ENCODE results near the gene FOXS1. TPM values are rescaled to one million over a fixed set of nuclear protein-coding genes. Genes with fewer than 3 reads are reported as not detected.

Gene FOXS1
- polyA plus RNA-seq, 4 donors = 6.5 to 8.9 (median 7.4) TPM

DNA sequence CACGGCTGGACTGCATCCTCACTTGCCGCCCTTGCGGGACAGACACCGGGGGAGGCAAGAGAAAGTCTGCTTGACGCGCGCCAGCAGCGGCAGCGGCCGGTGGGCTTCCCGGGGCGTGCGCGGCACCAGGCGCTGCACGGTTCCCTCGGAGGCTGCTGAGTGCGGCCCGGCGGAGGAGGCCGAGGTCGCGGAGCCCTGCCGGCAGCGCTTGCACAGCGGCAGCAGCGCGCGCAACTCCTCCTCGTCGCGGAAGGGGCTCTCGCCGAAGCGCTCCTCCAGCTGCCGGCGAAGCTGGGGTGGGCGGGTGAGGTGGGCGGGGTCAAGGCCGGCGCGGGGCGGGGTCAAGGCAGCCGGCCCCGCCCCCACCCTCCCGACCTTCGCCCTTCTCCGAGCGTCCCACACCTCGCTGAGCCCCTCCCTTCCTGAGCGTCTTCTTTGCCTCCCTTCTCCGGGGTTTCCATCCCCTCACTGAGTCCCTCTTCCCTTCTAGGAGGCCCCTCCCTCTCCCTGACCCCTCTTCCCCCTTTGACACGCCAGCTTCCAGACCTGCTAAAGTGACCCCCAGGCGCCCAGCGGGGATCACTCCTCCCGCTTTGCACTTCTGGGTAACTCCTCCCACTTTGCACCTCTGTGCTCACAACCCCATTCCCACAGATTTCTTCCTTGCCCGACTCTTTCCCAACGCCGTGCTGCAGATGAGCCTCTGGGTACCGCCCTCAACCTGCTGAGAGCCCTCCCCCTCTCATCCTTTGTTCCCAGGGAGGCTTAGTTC lies 16.2 kb upstream of the FOXS1 start:
- no peak for DNase-seq (ENCODE audit: low read depth in 4 of 4, low spot score in 3 of 4)

DNA sequence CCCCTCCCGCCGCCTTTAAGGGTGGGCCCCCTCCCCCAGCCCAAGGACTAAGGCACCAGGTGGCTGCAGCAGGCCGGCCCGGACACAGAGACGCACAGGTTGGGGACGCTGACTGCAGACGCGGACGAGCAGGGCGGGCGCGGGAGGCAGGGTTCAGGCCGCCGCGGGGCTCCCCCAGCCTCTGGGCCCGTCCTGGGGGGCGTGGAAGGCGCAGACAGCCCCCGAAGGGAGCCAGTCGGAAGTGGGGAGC lies 15.7 kb upstream of the FOXS1 start:
- no peak for DNase-seq (ENCODE audit: low read depth in 4 of 4, low spot score in 3 of 4)

DNA sequence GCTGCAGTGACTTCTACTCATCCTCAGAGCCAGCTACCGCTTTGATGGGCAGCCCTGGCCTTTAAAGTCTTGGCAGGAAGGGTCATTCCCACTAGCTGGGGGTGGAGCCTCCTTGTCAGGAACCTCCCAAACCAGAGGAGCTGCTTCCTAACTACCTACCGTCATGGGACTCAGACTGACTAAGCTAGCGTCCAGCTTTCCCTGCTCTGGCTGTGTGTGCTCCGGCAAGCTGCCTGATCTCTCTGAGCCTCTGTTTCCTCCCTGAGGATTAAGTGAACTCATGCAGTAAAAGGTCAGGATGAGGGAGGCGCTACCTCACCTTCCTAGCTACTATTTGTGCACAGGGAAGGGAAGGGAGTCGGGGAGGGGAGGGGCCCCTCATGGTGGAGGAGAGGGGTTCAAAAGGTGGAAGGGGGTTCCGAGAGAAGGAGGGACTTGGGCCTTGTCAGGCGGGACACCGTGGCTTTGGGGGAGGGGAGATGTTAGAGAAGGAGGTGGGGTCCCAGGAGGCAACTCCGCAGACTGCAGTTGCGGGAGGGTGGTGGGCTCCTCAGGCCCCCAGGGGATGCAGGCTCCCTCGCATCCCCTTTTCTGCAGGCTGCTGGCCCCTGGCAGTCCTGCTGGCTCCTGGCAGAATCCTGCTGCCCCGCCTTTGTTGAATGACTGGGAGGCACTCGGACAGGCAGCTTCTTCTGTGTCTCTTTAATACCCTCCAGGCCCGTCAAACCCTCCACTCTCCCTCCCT lies 15.2 kb upstream of the FOXS1 start:
- no peak for DNase-seq (ENCODE audit: low read depth in 4 of 4, low spot score in 3 of 4)

DNA sequence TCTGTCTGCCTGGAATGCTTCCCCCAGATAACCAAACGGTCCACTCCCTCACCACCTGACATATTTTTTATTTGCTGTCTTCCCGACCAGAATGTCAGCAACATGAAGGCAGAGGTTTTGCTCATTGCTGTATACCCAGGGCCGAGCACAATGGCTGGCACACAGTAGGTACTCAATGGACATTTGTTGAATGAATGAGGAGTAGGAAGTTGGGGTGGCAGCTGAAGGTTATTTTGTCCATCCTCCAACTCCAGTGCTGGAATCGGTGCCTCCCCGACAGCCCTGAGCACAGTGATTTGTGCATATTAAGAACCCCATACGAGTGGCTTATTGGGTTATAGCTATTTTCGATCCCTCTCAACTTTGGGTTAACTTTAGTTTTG lies 14.6 kb upstream of the FOXS1 start:
- DNase-seq (ENCODE audit: low read depth in 4 of 4, low spot score in 3 of 4) = no peak

DNA sequence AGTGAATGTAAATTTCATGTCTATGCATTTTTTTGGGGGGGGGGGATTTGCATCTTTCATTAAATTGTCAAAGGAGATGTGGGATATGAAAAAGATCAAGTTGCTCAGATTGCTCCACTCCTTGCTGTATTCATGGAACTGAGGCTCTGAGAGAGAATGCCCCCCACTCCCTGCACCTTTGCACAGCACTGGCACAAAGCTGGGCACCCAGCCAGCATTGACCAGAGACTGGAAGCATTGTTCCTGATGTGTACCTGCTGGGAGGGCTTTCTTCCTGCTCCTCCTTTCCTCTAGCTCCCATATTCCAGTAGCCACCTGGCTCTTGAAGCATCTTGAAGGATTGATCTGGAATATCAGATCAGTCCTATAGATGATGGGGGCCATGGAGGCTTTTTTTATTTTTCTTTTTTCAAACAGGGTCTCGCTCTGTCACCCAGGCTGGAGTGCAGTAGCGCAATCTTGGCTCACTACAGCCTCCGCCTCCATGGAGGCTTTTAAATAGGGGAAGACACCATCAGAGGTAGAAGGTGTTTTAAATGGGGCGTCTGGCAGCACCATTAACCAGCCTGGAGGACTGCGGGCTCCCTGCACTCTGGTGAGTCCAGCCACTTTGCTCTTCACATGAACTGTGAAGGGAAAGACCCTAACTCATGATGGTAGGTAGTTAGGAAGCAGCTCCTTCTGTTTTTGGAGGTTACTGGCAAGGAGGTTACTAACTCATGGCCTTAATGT lies 14.0 kb upstream of the FOXS1 start:
- no peak for DNase-seq (ENCODE audit: low read depth in 4 of 4, low spot score in 3 of 4)

DNA sequence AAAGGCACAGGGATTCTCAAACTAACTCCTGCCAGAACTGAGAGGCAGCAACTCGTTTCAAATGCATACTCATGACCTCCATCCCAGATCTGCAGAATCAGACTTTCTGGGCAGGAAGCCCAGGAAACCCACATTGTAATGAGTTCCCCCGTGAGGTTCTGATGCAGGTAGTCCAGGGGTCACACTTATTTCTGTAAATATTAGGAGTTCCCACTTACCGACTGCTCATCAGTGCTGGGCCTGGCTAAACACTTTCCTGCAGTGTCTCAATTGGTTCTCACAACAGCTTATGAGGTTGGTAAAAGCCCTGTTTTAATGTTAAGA lies 13.3 kb upstream of the FOXS1 start:
- no peak for DNase-seq (ENCODE audit: low read depth in 4 of 4, low spot score in 3 of 4)

DNA sequence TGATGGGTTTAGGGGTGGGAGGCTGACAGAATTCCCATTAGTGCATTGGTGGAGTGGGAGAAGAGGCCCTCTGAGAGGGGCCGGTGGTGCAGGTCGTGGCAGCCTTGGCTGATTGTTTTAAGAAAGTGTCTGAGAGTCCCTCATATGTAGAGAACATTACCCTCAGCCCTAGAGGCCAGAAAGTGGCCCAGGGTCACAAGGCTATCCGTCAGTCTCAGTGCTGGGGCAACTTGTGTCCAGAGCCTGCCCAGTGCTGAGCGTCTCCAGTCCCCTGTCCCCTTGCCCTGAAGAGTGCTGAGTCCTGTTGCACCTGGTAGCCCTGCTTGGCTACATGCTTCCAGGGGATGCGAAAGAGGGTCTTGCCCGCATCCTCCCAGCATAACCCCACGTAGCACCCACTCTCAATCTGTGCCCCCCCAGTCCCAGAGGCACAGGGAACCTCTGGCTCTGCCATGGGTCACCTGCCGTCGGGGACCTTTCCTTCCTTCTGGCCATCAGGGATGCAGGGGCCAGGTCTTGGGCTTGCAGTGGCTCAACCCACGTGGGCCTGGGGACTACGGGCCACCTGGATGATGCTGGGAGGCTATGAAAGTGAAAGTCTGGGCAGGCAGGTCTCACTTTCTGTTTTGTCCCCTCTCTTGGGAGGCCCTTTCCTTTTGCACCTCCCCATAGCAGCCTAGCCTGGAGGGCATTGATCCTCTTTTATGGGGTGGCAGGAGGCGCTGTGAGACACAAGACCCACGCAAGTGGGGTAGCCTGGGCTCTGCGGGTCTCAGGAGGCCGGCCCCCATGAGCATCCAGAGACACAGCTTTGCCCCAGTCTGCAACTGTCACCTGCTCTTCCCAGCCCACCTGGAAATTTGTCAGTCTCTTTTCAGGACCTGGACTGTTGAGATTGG lies 12.7 kb upstream of the FOXS1 start:
- DNase-seq (ENCODE audit: low read depth in 4 of 4, low spot score in 3 of 4) = no peak

DNA sequence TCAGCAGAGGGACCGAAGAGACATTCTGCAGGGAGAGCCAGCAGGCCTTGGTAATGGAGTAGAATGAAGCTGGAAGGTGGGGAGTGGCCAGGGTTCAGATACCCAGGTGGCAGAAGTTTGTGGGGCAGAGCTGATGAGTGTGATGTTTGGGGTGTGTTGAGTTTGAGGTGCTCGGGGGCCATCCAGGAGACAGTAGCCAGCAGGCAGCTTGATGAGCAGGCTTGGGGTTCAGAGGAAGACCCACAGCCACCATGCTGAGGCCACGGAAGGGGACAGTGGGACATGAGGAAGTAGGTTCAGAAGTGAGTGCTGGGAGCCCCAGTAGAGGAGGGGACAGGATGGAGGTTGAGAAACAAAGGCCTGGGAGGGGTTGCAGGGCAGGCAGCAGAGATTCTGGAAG lies 11.1 kb upstream of the FOXS1 start:
- DNase-seq (ENCODE audit: low read depth in 4 of 4, low spot score in 3 of 4) = no peak

DNA sequence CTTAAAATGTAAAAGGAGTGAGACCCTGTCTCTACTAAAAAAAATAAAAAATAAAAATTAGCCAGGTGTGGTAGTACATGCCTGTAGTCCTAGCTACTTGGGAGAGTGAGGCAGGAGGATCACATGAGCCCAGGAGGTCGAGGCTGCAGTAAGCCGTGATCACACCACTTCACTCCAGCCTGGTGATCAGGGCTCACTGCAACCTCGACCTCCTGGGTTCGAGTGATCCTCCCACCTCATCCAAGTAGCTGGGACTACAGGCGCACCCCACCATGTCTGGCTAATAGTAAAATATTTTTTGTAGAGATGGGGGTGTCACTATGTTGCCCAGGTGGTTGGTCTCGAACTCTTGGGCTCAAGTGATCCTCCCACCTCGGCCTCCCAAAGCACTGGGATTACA lies 8.1 kb upstream of the FOXS1 start:
- DNase-seq (ENCODE audit: low read depth in 4 of 4, low spot score in 3 of 4) = no peak

DNA sequence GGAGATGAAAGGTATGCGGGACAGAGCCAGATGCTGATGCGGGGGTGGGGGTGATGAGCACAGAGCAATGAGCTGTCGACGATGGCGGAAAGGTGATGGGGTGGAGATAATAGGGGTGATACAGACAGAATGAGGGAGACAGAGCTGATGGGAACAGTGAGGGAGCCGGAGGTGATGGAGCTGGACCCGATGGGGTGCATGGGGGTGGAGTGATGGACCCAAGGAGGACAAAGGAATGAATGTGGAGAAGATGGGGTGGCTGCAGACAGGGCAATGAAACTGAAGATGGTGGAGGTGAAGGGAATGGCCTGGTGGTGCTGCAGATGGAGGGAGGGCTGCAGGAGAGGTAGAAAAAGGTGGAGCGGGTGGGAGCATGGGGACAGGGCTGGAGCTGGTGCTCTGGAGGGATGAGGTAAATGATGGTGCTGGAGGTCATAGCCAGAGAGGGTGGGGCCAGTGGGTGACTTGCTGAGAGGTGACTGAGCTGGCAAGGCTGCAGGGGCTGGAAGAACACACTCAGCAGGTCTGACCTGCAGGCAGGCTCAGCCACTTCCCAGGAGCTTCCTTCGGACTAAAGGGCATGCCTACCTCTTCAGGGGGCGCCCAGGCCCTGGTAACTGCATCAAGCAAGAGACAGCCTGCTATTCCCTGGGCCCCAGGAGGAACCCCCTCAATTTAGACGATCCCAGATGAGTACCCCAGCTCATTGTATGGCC lies 6.0 kb upstream of the FOXS1 start:
- DNase-seq (ENCODE audit: low read depth in 4 of 4, low spot score in 3 of 4) = no peak

DNA sequence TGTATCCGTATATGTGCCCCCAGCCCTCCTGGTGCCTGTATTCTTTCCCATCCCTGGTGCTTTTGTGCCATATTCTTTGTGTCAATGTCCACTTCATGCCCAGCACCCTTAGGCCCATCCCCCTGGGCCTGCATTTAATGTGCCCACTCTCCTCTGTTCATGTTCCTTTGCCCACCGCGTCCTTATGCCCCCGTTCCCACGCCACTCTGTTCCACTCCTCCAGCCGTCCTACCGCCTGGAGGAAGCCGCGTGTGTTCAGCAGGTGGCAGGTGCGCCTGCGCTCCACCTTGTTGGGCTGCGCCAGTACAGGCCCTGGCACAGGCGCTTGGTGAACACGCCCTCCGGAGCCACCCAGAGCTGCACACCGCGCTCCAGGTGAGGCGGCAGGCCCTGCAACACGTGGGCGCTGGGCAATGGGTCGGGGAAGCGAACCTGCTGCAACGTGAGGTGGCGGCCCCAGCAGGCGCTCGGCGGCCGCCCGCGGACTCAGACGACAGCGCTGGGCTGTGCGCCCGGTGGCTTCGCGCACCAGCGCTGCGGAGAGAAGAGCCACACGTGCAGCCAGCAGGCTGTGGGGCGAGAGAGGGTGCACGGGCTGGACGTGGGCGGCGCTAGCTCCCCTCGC lies 4.0 kb upstream of the FOXS1 start:
- no peak for DNase-seq (ENCODE audit: low read depth in 4 of 4, low spot score in 3 of 4)

DNA sequence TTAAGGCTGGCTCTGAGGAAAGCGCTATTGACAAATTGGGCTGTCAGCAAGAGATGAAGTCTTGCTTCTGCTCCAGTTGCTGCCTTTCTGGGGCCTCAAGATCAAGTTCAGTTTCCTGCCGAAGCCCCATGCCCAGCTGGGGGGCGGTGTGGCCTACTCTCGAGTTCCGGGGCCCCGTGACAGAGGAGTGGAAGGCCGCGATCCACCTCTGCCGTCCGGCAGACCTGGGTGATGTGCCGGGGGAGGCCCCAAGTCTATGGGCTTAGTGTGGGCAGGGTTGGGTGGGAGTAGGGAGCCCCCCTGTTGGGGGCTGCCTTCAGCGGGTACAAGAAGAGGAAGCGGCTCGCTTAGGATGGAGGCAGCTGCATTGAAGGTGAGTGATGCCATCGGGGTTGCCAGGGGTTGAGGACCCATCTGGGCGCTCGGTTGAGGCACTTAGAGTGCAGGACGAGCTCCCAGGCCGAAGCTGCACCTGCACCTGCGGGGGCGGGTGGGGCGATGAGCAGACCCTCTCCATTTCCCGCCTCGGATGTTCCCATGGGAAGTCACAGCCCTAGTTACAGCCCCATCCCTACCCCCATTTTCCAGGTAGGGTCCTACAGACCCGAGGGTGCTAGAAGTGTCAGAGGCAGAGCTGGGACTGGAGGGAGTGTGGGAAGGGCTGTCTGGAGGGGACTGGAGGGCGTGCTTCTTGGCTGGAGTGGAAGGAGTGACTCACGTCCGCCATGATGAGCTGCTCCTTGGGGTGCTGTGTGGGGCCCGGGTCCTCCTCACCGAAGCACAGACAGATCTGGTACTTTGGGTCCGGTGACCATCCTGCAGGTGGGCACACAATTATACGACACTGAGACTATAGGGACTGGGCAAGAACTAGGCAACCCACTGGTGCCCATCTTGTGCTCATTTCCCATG lies 2.9 kb upstream of the FOXS1 start:
- no peak for DNase-seq (ENCODE audit: low read depth in 4 of 4, low spot score in 3 of 4)

DNA sequence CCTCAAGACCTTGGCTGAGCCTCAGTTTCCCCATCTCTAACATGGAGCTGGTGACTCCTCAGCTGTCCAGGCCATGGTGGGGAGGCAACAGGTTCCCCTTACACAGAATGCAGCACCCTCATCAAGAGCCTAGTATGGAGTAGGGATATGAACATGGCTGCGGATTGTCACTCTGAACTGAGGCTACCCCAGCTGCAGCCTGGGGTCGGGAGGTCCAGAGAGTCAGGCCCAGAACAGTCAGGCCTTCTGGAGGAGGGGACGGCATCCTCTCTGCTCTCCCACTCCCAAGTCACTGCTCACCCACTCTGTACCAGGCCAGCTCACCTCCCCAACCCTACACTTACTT lies 1.4 kb upstream of the FOXS1 start:
- DNase-seq (ENCODE audit: low read depth in 4 of 4, low spot score in 3 of 4) = no peak

DNA sequence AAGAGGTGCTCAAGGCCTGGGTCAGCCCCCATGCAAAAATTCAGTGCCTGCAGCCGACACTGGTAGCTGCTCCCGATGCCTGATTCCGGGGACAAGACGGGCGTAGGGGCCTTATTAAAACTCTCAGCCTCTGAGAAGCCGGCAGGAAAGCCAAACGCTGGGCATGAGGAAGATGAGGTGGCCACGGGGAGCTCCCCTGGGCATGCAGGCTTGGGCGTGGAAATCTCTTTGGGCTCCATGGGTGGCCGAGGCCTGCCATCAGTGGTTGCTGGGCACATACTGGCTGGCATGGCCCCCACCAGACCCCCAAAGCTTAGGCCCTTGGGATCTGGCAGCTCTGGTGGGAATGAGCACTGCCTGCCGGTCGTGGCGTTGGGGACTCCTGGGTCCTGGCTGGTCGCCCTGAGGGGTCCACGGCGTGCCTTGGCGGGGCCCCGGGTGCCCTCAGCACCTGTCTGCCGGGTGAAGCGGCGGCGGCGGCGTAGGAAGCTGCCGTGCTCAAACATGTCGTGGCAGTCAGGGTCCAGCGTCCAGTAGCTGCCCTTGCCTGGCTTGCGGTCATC lies 586 bp downstream of the FOXS1 start:
- DNase-seq (ENCODE audit: low read depth in 4 of 4, low spot score in 3 of 4) = no peak

DNA sequence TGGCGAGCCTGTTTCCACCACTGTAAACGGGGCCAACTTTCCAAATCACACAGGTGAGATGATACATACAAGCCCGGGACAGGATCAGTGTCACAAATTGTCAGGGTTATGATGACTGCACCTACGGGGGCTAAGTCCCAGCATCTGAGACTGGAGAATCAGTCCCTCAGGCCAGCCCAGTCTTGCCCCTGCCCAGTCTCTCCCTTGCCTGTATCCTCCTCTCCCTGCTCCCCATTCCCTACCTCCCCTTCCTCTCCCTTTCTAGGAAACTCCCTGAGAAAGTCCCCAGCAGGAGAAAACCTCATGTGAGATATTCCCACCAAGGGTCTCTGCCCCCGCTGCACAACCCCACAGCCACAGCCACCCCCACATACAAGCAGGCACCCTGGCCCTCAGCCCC lies 1.5 kb downstream of the FOXS1 start:
- DNase-seq (ENCODE audit: low read depth in 4 of 4, low spot score in 3 of 4) = no peak

DNA sequence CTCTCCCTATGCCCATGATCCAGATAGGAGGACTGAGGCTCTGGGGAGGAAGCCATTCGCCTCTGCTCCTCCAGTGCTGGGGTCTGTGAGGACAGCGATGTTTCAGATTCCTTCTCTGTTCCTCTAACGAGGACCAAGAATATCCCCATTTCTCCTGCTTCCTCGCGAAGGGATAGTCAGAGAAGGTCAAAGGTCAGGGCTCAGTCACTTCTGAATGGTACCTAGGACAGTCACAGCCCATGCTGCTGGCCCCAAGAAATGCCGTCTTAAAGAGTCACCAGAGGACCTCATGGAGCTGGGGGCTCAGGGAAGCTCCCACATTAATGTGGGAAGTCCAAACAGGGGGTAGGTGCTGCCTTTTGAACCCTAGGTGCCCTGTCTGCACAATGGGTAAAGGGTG lies 2.1 kb downstream of the FOXS1 start:
- no peak for DNase-seq (ENCODE audit: low read depth in 4 of 4, low spot score in 3 of 4)

DNA sequence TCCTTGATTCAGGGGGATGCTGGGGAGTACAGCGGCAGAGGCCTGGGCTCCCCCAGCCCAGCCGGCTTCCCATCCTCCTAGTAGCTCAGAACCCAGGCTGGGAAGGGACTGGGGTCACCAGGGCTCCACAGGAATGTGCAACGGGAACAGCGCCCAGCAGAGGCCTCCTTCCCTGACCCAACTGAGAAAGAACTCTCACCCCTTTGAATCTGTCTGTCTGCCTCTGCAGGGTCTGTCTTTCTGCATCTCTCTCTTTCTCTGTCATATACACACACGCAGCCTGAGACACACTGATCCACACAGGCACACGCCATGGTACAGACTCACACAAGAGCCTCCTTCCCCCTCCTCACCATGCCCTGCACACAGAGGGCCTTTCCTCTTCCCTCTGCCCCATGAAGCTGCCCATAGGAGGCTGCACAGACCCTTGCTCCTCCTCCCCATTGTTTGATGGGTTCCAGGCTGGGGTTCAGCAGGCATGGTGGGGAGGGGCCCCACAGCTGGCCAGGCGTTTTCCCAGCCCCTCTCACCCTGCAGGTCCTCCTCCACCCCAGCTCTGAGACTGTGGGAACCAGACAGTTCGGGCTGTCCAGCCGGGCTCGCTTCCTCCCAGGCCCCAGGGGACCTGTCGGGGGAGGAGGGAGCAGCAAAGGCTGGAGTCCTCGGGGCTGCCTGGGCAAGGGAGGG lies 2.8 kb downstream of the FOXS1 start:
- DNase-seq (ENCODE audit: low read depth in 4 of 4, low spot score in 3 of 4) = peak; percentile 62 to 73 (median 64)

DNA sequence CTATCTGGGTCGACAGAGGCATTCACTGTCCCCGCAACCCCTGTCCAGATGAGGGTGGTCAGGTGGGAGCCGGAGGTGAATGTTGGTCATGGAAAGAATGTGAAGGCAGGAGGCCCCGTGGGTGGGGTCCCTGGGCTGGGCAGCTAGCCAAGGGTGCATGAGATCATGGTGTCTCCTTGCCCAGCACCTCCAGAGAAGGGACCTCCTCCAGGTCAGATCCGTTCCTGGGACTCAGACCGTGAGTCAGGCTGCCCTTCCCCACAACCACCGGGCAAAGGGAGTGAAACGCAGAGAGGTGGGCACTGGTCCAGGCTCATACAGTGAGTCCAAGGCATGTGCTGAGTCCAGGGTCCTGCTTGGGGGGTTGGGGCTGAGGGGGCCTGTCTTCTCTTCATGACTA lies 3.5 kb downstream of the FOXS1 start:
- no peak for DNase-seq (ENCODE audit: low read depth in 4 of 4, low spot score in 3 of 4)
